GM21825 (cell line): Measurements from ENCODE around the gene FES.
"Not testable (repeated sequence)": the region's sequence is repeated elsewhere in the genome, so short reads cannot be mapped to it uniquely, and the experiment has no call there.

Source experiments
- ATAC-seq: cut with Tn5 transposase; IDR thresholded peaks from one replicate; pipeline ENCODE4 v1.9.1; 2021; ENCODE audit warnings: mild to moderate bottlenecking, moderate library complexity; ENCODE audit not compliant: unreplicated experiment

Gene FES

GRCh38 chr15:90907838-90908507 lies 23.7 kb downstream of the FES start:
- ATAC-seq = no peak

GRCh38 chr15:90909449-90909848 lies 25.1 kb downstream of the FES start:
- not testable (repeated sequence) for ATAC-seq

- no peak for ATAC-seq
These were observed 25.7 kb downstream of the FES start for GRCh38 chr15:90909976-90910375.

- no peak for ATAC-seq
These were observed 26.4 kb downstream of the FES start for GRCh38 chr15:90910441-90911301.

- ATAC-seq = no peak
These were observed 27.0 kb downstream of the FES start for GRCh38 chr15:90911302-90911623.

- ATAC-seq = no peak
These were observed 27.8 kb downstream of the FES start for GRCh38 chr15:90911906-90912769.

GRCh38 chr15:90912770-90913075 lies 28.4 kb downstream of the FES start:
- no peak for ATAC-seq

- ATAC-seq = no peak
These were observed 29.2 kb downstream of the FES start for GRCh38 chr15:90913398-90913944.

GRCh38 chr15:90914305-90915080 lies 30.2 kb downstream of the FES start:
- no peak for ATAC-seq

GRCh38 chr15:90915216-90915807 lies 31.0 kb downstream of the FES start:
- no peak for ATAC-seq

- no peak for ATAC-seq
These were observed 31.6 kb downstream of the FES start for GRCh38 chr15:90915808-90916440.

GRCh38 chr15:90916461-90916860 lies 32.2 kb downstream of the FES start:
- ATAC-seq = no peak

GRCh38 chr15:90917569-90917968 lies 33.3 kb downstream of the FES start:
- no peak for ATAC-seq

GRCh38 chr15:90918034-90918788 lies 33.9 kb downstream of the FES start:
- no peak for ATAC-seq

GRCh38 chr15:90918835-90919234 lies 34.5 kb downstream of the FES start:
- no peak for ATAC-seq

GRCh38 chr15:90921887-90922286 lies 37.6 kb downstream of the FES start:
- no peak for ATAC-seq

- peak; percentile 60 for ATAC-seq
These were observed 38.5 kb downstream of the FES start for GRCh38 chr15:90922712-90923322.

GRCh38 chr15:90924375-90924774 lies 40.1 kb downstream of the FES start:
- ATAC-seq = peak; percentile 63

GRCh38 chr15:90926766-90927165 lies 42.5 kb downstream of the FES start:
- ATAC-seq = not testable (repeated sequence)
